ENCODE results near the gene CHKA.

The CHKA gene

DNA sequence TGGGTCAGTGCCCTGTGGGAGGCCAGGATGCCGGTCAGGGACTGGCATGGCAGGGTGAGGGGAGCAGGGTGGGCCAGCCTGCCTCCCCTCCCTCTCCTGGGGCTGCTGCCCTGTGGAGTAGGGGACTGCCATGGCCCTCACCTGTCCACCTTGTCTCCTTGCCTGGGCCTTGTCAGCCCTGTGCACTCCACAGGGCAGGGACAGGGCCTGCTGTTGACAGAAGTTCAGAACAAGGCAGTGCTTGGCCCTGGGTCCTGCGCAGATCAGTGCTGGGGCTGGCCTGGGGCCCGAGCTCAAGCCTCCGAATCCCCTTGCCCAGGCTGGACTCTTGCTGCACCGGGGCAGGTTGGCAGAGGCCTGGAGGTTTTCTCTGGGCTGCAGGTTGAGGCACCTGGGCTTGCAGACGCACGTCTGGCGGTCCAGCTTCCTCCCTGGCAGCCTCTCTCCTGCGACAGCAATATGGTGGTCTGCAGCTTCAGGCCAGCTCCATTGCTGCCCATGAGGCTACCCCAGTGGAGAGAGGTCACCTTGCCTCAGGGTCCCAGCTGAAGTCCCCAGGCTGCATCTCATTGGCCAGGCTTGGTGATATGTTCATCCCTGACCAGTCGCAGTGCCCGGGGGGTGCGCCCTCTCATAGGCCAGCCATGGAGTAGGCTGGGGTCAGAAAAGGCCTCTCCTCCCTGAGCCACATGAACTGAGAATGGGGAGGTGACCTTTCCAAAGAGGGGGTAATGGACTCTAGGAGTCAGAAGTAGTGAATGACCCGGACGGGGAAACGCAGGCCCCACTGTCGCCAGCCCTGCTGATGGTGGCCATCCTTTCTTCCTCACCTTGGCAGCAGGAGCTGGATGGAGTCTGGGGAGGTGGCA, 21.5 kb upstream of the CHKA start:
- no peak for DNase-seq (ENCODE audit: low read depth in 3 of 3, low spot score in 1 of 3)

DNA sequence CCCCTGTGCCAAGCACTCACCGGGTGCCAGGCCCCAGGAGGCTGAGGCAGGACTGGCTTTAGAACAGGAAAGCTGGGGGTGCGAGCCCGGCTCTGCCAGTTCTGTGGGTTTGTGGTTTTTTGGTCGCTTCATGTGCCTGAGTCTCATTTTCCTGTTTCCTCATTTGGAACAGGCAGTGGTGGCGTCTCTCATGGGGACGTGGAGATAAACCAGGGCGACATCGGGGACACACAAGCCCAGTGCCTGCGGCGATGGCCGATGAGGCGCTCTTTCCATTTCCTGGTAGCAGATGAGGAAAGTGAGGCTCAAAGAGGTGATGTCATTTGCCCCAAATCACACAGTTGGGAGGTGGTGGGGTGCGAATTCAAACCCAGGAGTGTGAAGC, 20.8 kb upstream of the CHKA start:
- DNase-seq (ENCODE audit: low read depth in 3 of 3, low spot score in 1 of 3), result no peak

DNA sequence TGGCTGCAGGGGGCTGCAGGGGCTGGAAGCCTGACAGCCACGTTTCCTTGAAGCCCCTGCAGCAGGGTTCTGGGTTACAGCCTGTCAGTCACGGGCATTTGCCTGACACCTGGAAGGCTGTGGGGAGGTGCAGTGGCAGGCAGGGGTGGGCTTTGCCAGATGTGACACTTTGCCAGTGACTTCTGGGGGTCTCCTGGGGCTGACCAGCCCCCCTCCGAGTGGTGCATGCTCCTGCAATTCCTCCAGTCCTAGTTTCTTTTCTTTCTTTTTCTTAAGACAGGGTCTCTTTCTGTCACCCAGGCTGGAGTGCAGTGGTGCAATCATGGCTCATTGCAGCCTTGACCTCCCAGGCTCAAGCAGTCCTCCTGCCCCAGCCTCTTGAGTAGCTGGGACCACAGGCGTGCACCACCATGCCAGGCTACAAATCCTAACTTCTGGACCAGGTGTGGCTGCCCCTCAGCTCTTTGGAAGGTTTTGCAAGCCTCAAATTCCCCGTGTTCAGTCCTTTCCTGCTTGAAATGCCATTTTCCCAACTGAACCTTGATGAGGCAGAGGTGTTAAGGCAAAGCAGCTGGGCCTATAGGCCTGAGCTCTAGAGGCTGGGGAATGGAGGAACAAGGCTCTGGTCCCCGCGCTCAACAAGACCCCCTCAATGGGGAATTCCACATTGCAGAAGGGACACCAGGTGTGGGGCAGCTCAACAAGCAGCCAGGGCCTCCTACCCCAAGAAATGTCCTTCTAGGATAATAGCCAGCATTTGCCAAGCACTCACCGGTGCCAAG, 20.2 kb upstream of the CHKA start:
- DNase-seq (ENCODE audit: low read depth in 3 of 3, low spot score in 1 of 3), result no peak

DNA sequence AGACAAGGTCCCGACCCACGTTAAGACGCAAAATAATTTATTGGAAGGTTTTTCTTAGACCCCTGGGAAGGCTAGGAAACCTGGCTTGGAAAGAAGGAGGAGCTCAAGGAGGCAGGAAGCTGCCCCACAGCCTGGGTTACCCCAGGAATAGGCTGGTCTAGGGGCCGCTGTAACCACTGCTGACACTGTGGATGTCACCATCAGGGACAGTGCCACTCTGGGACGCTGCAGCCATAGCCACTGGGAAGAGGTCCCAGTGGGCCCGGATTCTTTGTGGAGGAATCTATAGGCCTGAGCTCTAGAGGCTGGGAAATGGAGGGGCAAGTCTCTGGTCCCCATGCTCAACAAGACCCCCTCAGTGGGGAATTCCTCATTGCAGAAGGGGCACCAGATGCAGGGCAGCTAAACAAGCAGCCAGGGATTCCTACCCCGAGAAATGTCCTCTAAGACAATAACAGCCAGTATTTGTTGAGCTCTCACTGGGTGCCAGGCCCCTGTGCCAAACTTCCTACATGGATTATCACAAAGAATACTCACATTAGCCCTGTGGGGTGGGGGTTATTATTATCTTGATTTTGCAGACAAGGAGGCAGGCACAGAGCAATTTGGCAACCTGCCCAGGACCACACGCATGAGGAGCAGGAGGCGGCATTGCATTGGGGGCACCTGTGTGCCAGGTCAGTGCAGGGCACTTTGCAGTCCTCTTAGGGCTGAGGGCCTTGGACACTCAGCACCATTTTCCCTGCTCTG, 19.5 kb upstream of the CHKA start:
- DNase-seq (ENCODE audit: low read depth in 3 of 3, low spot score in 1 of 3), result no peak

- DNase-seq (ENCODE audit: low read depth in 3 of 3, low spot score in 1 of 3), result no peak
Observed at GRCh38 chr11:68138237-68138636, 17.0 kb upstream of the CHKA start.

DNA sequence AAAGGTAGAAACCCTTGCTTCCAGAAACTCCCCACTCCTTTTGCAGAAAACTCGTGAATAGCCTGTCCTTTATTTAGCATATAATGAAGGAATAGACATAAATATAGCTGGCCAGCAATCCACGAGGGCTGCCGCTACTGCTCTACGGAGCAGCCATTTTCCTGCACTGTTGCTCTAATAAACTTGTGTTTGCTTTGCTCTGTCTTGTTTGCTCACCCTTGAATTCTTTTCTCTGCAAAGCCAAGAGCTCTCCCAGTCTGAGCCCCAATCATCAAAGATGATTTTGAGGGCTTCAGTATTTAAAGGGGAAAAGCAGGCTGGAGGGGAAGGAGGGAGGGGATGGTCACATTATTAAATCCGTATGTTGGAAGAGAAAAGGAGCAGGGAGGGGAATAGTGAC, 16.6 kb upstream of the CHKA start:
- no peak for DNase-seq (ENCODE audit: low read depth in 3 of 3, low spot score in 1 of 3)

DNA sequence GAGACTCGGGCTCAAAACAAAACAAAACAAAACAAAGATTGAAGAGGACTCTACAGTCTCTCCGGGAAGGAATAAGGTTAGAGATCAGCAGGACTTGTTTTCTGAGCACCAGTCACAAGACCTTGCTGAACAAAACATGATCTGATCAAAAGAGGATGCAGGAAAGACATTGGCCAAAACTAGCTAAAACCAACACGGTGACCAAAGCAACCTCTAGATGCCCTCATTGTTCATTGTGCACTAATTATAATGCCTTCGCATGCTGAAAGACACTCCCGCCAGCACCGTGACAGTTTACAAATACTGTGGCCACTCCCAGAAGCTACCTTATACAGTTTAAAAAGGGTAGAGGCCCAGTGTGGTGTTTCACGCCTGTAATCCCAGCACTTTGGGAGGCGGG, 15.7 kb upstream of the CHKA start:
- DNase-seq (ENCODE audit: low read depth in 3 of 3, low spot score in 1 of 3), result no peak

- DNase-seq (ENCODE audit: low read depth in 3 of 3, low spot score in 1 of 3), result no peak
Observed at GRCh38 chr11:68135161-68135560, 14.0 kb upstream of the CHKA start.

DNA sequence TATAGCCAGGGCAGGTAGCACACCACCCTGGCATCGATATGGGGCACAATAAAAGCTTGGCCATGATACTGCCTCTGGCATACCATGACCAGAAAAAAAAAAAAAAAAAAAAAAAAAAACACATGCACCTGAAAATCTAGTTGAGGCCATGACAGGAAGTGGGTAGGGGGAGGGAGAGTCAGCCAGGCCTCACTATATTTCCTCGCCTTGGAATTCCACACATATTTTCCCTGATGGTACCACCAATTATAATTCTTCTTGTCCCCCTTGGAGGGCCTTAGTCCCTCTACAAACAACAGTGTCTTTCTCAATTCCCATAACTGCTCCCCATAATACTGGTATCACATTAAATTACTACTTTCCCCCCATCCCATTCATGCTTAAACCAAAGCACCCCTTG, 12.6 kb upstream of the CHKA start:
- DNase-seq (ENCODE audit: low read depth in 3 of 3, low spot score in 1 of 3), result no peak

DNA sequence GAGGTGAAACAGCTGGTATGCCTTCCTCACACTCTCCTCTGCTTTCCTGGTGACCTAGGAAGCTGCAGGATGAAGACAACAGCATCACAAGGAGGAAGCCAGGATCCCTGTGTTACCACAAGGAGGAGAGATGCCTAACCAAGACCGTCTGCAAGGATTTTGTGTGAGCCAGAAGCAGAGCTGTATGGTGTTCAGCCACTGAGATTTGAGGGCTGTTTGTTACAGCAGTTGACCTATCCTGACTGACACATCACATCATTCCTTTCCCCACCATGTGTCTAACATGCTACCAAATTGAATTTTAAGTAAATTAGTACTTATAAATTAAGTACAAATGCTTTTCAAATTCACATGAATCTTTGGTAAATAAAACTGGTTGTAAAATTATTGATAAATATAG, 8.9 kb upstream of the CHKA start:
- no peak for DNase-seq (ENCODE audit: low read depth in 3 of 3, low spot score in 1 of 3)

- DNase-seq (ENCODE audit: low read depth in 3 of 3, low spot score in 1 of 3), result no peak
Observed at GRCh38 chr11:68128682-68129327, 7.6 kb upstream of the CHKA start.

DNA sequence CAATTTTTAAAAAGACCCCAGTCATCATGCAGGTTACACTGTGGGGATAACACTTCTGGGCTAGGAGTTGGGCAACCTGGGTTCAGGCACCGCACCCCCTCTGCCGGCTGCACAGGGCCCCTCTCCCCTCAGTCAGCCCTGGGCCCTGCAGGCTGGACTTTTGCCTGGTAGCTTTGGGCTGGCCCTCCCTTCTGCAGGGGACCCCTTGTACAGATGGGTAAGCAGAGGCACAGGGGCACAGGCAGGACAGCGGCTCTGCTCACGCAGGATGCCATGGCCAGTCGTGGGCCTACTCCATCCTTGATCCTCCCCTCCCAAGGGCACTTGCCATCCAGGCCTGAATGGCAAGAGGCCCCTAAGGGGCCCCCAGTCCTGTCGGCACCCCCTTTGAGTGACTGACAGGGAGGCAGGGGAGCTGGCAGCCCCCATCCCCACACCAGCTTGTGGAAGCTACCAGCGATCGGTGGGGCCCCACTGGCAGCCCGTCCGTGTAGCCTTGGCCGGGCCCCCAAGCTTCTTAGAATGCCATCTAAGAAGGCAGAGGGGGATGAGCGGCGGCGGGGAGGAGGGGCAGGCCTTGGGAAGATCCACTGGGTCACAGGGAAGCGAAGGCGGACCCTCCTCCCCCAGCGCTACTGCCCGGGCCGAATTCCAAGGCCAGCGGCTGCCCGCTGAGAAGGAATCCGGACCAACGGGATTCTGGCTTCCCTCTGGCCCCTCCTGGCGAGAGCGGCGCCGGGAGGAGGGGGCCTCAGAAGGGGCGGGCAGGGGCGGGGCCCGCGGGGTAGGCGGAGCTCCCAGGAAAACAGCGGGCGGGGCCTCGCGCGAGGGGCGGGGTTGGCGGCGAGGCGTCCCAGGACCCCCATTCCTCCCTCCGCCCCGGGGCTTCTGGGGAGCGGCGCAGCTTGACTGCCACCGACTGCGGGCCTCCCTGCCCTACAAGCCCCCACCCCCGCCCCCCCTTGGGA, 6.8 kb upstream of the CHKA start:
- DNase-seq (ENCODE audit: low read depth in 3 of 3, low spot score in 1 of 3), result no peak

DNA sequence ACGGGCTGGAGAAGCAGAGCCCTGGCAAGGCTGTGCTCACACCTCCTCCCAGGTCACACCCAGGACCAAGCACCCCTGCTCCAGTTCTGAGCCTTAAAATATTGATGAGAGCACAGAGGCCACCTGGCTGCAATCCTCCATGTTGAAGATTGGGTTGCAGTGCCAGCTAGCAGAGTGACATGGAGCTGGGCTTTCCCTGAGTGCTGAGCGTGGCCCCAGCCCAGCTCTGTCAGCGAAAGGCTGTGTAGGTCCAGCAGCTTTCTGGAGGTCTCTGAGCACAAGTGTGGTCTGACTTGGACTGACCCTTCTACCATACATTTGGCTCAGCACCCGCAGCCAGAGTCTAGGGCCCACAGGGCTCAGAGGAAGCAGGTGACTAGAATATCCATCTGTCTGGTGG, 4.0 kb upstream of the CHKA start:
- no peak for DNase-seq (ENCODE audit: low read depth in 3 of 3, low spot score in 1 of 3)

DNA sequence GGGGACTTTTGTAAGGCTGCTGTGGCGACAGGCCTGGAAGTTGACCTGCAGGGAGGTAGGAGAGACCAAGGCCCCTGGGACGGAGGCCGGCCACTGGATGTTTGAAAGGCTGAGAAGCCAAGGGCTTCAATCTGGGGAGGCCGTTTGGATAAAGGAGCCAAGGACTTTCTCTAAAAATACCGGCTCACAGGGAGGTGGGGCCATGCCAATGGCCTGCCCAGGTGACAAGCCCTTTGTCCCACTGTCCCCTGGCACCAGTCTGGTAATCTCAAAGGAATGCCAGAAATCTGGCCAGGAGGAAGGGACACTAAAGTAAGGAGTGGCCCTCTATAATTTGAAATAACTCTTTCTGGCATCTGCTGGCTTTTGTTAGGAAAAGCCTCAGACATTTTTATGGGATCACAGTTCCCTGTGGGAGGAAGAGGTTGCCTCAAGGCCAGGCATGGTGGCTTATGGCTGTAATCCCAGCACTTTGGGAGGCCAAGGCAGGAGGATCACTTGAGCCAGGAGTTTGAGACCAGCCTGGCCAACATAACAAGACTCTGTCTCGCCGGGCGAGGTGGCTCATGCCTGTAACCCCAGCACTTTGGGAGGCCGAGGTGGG, 1.9 kb upstream of the CHKA start:
- no peak for DNase-seq (ENCODE audit: low read depth in 3 of 3, low spot score in 1 of 3)

GRCh38 chr11:68120273-68121066, 718 bp downstream of the CHKA start:
- DNase-seq (ENCODE audit: low read depth in 3 of 3, low spot score in 1 of 3), result peak in 1 of 3 donors; percentile 25

GRCh38 chr11:68118706-68119448, 2.3 kb downstream of the CHKA start:
- no peak for DNase-seq (ENCODE audit: low read depth in 3 of 3, low spot score in 1 of 3)

DNA sequence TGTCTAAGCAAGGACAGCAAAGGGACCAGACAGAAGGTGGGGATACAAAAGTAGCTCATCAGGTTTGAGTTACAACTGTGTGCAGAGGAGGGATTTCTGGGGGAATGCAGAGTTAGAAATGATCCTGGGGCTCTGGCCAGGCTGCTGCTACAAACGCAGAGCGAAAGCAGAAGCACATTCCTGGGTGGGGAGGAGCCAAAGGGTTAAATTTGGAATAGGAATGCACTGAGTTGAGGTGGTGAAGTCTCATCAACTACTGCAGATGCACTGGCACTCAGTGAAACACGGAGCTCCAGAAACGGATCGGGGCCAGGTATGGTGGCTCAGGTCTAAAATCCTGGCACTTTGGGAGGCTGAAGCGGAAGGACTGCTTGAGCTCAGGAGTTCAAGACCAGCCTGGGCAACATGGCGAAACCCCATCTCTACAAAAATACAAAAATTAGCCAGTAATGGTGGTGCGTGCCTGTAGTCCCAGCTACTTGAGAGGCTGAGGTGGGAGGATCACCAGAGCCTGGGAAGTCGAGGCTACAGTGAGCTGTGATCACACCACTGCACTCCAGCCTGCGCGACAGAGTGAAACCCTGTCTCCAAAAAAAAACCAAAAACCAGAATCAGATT, 3.2 kb downstream of the CHKA start:
- no peak for DNase-seq (ENCODE audit: low read depth in 3 of 3, low spot score in 1 of 3)

DNA sequence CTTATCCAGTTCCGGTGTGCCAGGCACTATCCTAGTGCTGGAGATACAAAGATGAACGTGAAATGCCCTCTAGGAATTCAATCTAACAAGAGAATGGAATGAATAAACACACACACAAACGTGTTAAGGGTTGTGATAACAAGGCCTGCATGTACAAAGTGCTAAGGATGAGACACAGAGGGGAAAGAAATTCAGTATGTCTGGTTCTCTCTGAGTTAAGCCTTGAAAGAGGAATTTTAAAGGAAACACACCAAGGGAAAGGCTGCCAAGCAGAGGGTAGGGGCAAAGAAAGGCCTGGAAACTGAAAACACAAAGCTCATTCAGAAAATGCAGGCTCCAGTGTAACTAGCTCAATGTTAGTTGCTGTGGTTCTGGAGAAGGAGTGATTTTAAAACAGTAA, 4.2 kb downstream of the CHKA start:
- no peak for DNase-seq (ENCODE audit: low read depth in 3 of 3, low spot score in 1 of 3)
